H1 (cell line): Measurements from ENCODE around the gene SCNN1B. TPM values are rescaled to one million over a fixed set of nuclear protein-coding genes. Genes with fewer than 3 reads are reported as not detected.

Source experiments
- CTCF ChIA-PET: fragments of 300-600 bp; sonication (Branson Sonifier 250); formaldehyde crosslinking; loops from one replicate; lab custom pipeline; 2021; ENCODE audit not compliant: partially characterized antibody; lab: Charles Lee
- POLR2A ChIA-PET: fragments of 300-600 bp; sonication (Branson Sonifier 250); formaldehyde crosslinking; loops from one replicate; lab custom pipeline; 2021; ENCODE audit warnings: inconsistent platforms; ENCODE audit not compliant: partially characterized antibody; lab: Charles Lee
- DNase-seq, 2 experiments: peaks; one replicate each; pipeline versions ENCODE4 v3.0.0 to v3.0.0-alpha.2; 2010 to 2022; ENCODE audit warnings: low spot score in 2 of 2, low read depth in 1 of 2, mixed read lengths in 1 of 2
- FAIRE-seq: peaks from 2 replicates; lab custom pipeline; 2011; peaks lifted over from hg19 to GRCh38; lab: Jason Lieb, UNC
- H2AFZ ChIP-seq: 2 replicates; pipeline ENCODE4 v1.8.1; 2012; ENCODE audit warnings: low read length, inconsistent platforms
- H2AK5ac ChIP-seq: 2 replicates; pipeline ENCODE4 v1.6.1; 2013; ENCODE audit warnings: low read depth, low read length
- H2BK120ac ChIP-seq: replicated peaks from 2 replicates; pipeline ENCODE3; 2013; ENCODE audit warnings: low read depth, low read length, inconsistent platforms
- H2BK12ac ChIP-seq: 2 replicates; pipeline ENCODE4 v1.6.1; 2013; ENCODE audit warnings: low read depth, low read length
- H2BK15ac ChIP-seq: 2 replicates; pipeline ENCODE4 v1.6.1; 2013; ENCODE audit warnings: low read length
- H2BK20ac ChIP-seq: 2 replicates; pipeline ENCODE4 v1.6.1; 2013; ENCODE audit warnings: low read length
- H2BK5ac ChIP-seq: 2 replicates; pipeline ENCODE4 v1.6.1; 2013; ENCODE audit warnings: low read depth, low read length
- H3K14ac ChIP-seq: 2 replicates; pipeline ENCODE4 v1.6.1; 2013; ENCODE audit warnings: inconsistent platforms; ENCODE audit not compliant: insufficient read length
- H3K18ac ChIP-seq: 2 replicates; pipeline ENCODE4 v1.6.1; 2013; ENCODE audit warnings: low read length; ENCODE audit errors: extremely low read depth
- H3K23ac ChIP-seq: 2 replicates; pipeline ENCODE4 v1.6.1; 2013; ENCODE audit warnings: inconsistent platforms; ENCODE audit not compliant: insufficient read length
- H3K23me2 ChIP-seq: 2 replicates; pipeline ENCODE4 v1.6.1; 2013; ENCODE audit warnings: low read depth, low read length
- H3K27ac ChIP-seq: 2 replicates; pipeline ENCODE4 v1.6.1; 2011; ENCODE audit warnings: low read depth, low read length, inconsistent platforms
- H3K27me3 ChIP-seq, 4 experiments: replicated peaks in 1 of 4; 1 replicate in 1 of 4; 2 replicates in 3 of 4; pipeline versions ENCODE4 v1.6.1 to v1.8.1; 2011 to 2013; ENCODE audit warnings: low read length in 3 of 4, mild to moderate bottlenecking in 3 of 4, inconsistent platforms in 2 of 4, mixed read lengths in 2 of 4, moderate library complexity in 1 of 4; ENCODE audit not compliant: control insufficient read depth in 3 of 4, insufficient read depth in 3 of 4; ENCODE audit errors: extremely low read depth in 1 of 4
- H3K36me3 ChIP-seq, 4 experiments: 2 replicates each; pipeline versions ENCODE4 v1.6.1 to v1.8.1; 2011 to 2013; ENCODE audit warnings: mild to moderate bottlenecking in 4 of 4, low read length in 3 of 4, moderate library complexity in 2 of 4, control low read depth in 1 of 4, inconsistent platforms in 1 of 4; ENCODE audit not compliant: insufficient read depth in 4 of 4, control insufficient read depth in 2 of 4
- H3K4ac ChIP-seq: replicated peaks from 2 replicates; pipeline ENCODE3; 2013; ENCODE audit warnings: low read length, low read depth, mixed read lengths, inconsistent platforms; ENCODE audit not compliant: insufficient read length
- H3K4me1 ChIP-seq, 4 experiments: replicated peaks in 1 of 4; 1 replicate in 1 of 4; 2 replicates in 3 of 4; pipeline versions ENCODE4 v1.6.1 to v1.8.1; 2011 to 2013; ENCODE audit warnings: low read length in 3 of 4, inconsistent platforms in 2 of 4, mixed read lengths in 1 of 4; ENCODE audit not compliant: insufficient read depth in 4 of 4, control insufficient read depth in 3 of 4
- H3K4me2 ChIP-seq, 2 experiments: 2 replicates each; pipeline versions ENCODE4 v1.6.1 to v1.8.1; 2011 to 2013; ENCODE audit warnings: low read depth in 2 of 2, low read length in 2 of 2, control low read depth in 1 of 2, inconsistent platforms in 1 of 2, mild to moderate bottlenecking in 1 of 2; ENCODE audit not compliant: insufficient read depth in 1 of 2
- H3K4me3 ChIP-seq, 4 experiments: fragments of 200-600, 300-600 bp in 1 of 4; sonication (generic), shearing (Covaris generic), sonication (Bioruptor Twin) in 1 of 4; 2 replicates each; pipeline versions ENCODE4 v1.5.1 to v1.8.1; 2011 to 2016; ENCODE audit warnings: low read length in 4 of 4, low read depth in 3 of 4, control low read depth in 2 of 4, inconsistent platforms in 2 of 4, mild to moderate bottlenecking in 2 of 4, mixed read lengths in 1 of 4, moderate library complexity in 1 of 4; ENCODE audit not compliant: insufficient read depth in 2 of 4; ENCODE audit errors: extremely low read depth in 1 of 4
- H3K56ac ChIP-seq: replicated peaks from 2 replicates; pipeline ENCODE3; 2013; ENCODE audit warnings: low read depth, mild to moderate bottlenecking, mixed read lengths, low read length, inconsistent platforms; ENCODE audit not compliant: insufficient read length
- H3K79me1 ChIP-seq: 2 replicates; pipeline ENCODE4 v1.6.1; 2013; ENCODE audit warnings: low read depth, low read length, control low read depth
- H3K79me2 ChIP-seq, 2 experiments: 2 replicates each; pipeline versions ENCODE4 v1.6.1 to v1.8.1; 2012 to 2013; ENCODE audit warnings: low read length in 2 of 2, mild to moderate bottlenecking in 2 of 2, inconsistent platforms in 1 of 2; ENCODE audit not compliant: insufficient read depth in 2 of 2, control insufficient read depth in 1 of 2
- H3K9ac ChIP-seq, 4 experiments: replicated peaks in 1 of 4; 1 replicate in 1 of 4; 2 replicates in 3 of 4; pipeline versions ENCODE4 v1.6.1 to v1.8.1; 2011 to 2013; ENCODE audit warnings: low read depth in 3 of 4, low read length in 3 of 4, control low read depth in 2 of 4, mild to moderate bottlenecking in 2 of 4, moderate library complexity in 2 of 4, inconsistent platforms in 1 of 4; ENCODE audit errors: extremely low read depth in 1 of 4
- H3K9me3 ChIP-seq, 2 experiments: 2 replicates each; pipeline versions ENCODE4 v1.6.1 to v1.8.1; 2012 to 2013; ENCODE audit warnings: mild to moderate bottlenecking in 2 of 2, moderate library complexity in 2 of 2, control low read depth in 1 of 2, inconsistent platforms in 1 of 2, low read depth in 1 of 2, low read length in 1 of 2, mixed read lengths in 1 of 2; ENCODE audit not compliant: insufficient read depth in 2 of 2
- H4K20me1 ChIP-seq, 2 experiments: replicated peaks in 1 of 2; 2 replicates each; pipeline versions ENCODE3 to v1.8.1; 2011 to 2013; ENCODE audit warnings: inconsistent platforms in 2 of 2, low read length in 2 of 2, mild to moderate bottlenecking in 1 of 2; ENCODE audit not compliant: insufficient read depth in 2 of 2, control insufficient read depth in 1 of 2
- H4K5ac ChIP-seq: 2 replicates; pipeline ENCODE4 v1.6.1; 2013; ENCODE audit warnings: low read length, low read depth, mixed read lengths, inconsistent platforms; ENCODE audit not compliant: insufficient read length
- H4K8ac ChIP-seq: 2 replicates; pipeline ENCODE4 v1.8.0; 2013; ENCODE audit warnings: mild to moderate bottlenecking, moderate library complexity, low read length, inconsistent platforms; ENCODE audit not compliant: insufficient read depth; ENCODE audit errors: extremely low read depth
- H4K91ac ChIP-seq: replicated peaks from 2 replicates; pipeline ENCODE3; 2013; ENCODE audit warnings: low read length, mixed read lengths, inconsistent platforms; ENCODE audit not compliant: insufficient read length
- ATF3 ChIP-seq: IDR thresholded peaks from 2 replicates; pipeline ENCODE4 v1.6.1; 2011; ENCODE audit warnings: low read depth, mild to moderate bottlenecking, low read length; ENCODE audit not compliant: insufficient read depth
- CEBPB ChIP-seq: IDR thresholded peaks from 2 replicates; pipeline ENCODE4 v1.6.1; 2012; ENCODE audit warnings: low read depth, low read length
- HDAC2 ChIP-seq, 2 experiments: fragments of 300-600 bp in 1 of 2; sonication (generic) in 1 of 2; IDR thresholded peaks; 2 replicates each; pipeline ENCODE4 v1.6.1; 2011 to 2012; ENCODE audit warnings: low read depth in 2 of 2, low read length in 2 of 2, mild to moderate bottlenecking in 2 of 2, moderate library complexity in 2 of 2, borderline replicate concordance in 1 of 2, inconsistent platforms in 1 of 2
- PHF8 ChIP-seq: fragments of 200-600 bp; sonication (generic); conservative IDR thresholded peaks from 2 replicates; pipeline ENCODE4 v1.7.1; 2012; ENCODE audit warnings: low read depth, mild to moderate bottlenecking, inconsistent platforms, low read length, moderate library complexity
- POU5F1 ChIP-seq: IDR thresholded peaks from 2 replicates; pipeline ENCODE4 v1.6.1; 2011; ENCODE audit warnings: low read depth, mild to moderate bottlenecking, low read length, moderate library complexity
- RFX5 ChIP-seq: IDR thresholded peaks from 2 replicates; pipeline ENCODE4 v1.6.1; 2011; ENCODE audit warnings: low read depth, low read length, improper control_type of control experiment, borderline replicate concordance
- RXRA ChIP-seq: IDR thresholded peaks from 2 replicates; pipeline ENCODE4 v1.6.1; 2011; ENCODE audit warnings: low read depth, mild to moderate bottlenecking, low read length, moderate library complexity; ENCODE audit not compliant: insufficient read depth
- SP4 ChIP-seq: IDR thresholded peaks from 2 replicates; pipeline ENCODE4 v1.6.1; 2012; ENCODE audit warnings: low read length, inconsistent platforms
- TEAD4 ChIP-seq: IDR thresholded peaks from 2 replicates; pipeline ENCODE4 v1.6.1; 2012; ENCODE audit warnings: low read depth, low read length, inconsistent platforms, mixed read lengths
- ZNF274 ChIP-seq: IDR thresholded peaks from 2 replicates; pipeline ENCODE4 v1.7.0; 2012; ENCODE audit warnings: low read length, borderline replicate concordance; ENCODE audit errors: extremely low read depth
- WGBS, 2 experiments: shearing (Covaris generic) in 1 of 2; methylation state at CpG; one replicate each; pipeline versions ENCODE4 v1.1.6 to v1.1.7; 2013 to 2015; ENCODE audit warnings: low lambda C conversion rate in 2 of 2, mixed read lengths in 2 of 2, inconsistent platforms in 1 of 2, low coverage in 1 of 2, missing lambda C conversion rate in 1 of 2; ENCODE audit not compliant: insufficient replicate concordance in 2 of 2, insufficient coverage in 1 of 2, insufficient read length in 1 of 2; ENCODE audit errors: extremely low coverage in 1 of 2, missing lambda C conversion rate in 1 of 2; 5-methylcytosine and 5-hydroxymethylcytosine counted together
- polyA plus RNA-seq, 7 experiments: library from polyadenylated mRNA; depleted of rRNA in 3 of 7; stranded (reverse) in 5 of 7; unstranded in 2 of 7; fragments of >200 nt in 5 of 7; fragments of 200-250 nt in 2 of 7; gene quantifications; 1 replicate in 5 of 7; 2 replicates in 1 of 7; 4 replicates in 1 of 7; pipeline versions ENCODE4 v1.2.1 to v1.2.3, GENCODE V29; 2011 to 2013; ENCODE audit warnings: missing spikeins in 2 of 7, mixed read lengths in 2 of 7
- total RNA-seq: library from RNA; stranded (reverse); fragmentation: NEBNext Ultra II Directional; extraction: Animal tissue kit (Norgen Biotek cat#: 25700); gene quantifications from 2 replicates; pipeline ENCODE4 v1.2.1, GENCODE V29; 2021
- TF ChIP-seq, protein P1 (sequence below): IDR thresholded peaks from 2 replicates; pipeline ENCODE4 v1.6.1; 2011; ENCODE audit warnings: low read length, improper control_type of control experiment

Gene SCNN1B
- total and polyA plus RNA-seq, 2 of the 8 experiments (the other 6 are each of a cell fraction or from before 2014, with no cell fraction given): 0.20 to 0.95 TPM

- Histone ChIP-seq H4K20me1 (no peaks in the 10 kb centered on the region), H3K23ac (no peak overlapping the region), H3K4me2 (no peak overlapping the region), H2BK12ac (no peak overlapping the region), H3K4me3 (no peak overlapping the region), H3K9ac (no peak overlapping the region), H3K36me3 (peaks cover 0 to 5% (median under 1%) of the 10 kb centered on the region in 4 experiments; a peak in 4 of 8 replicates), H2AK5ac (no peak overlapping the region), H4K91ac (peak overlapping the region; percentile 13), H2AFZ (no peak overlapping the region), H2BK5ac (no peak overlapping the region), H3K27ac (no peak overlapping the region), H4K8ac (no peak overlapping the region), H3K4me1 (peaks cover 3 to 23% (median 17%) of the 10 kb centered on the region in 4 experiments), H3K79me1 (no peaks in the 10 kb centered on the region), H3K23me2 (no peaks in the 10 kb centered on the region), H3K79me2 (no peaks in the 10 kb centered on the region), H3K4ac (no peak overlapping the region), H2BK20ac (no peak overlapping the region), H2BK15ac (no peak overlapping the region), H3K18ac (no peak overlapping the region), H3K56ac (no peak overlapping the region), H3K14ac (no peak overlapping the region), H3K9me3 (no peaks in the 10 kb centered on the region), H2BK120ac (no peak overlapping the region), H3K27me3 (no peaks in the 10 kb centered on the region), H4K5ac (no peak overlapping the region)
- FAIRE-seq (no peak), DNase-seq (no peak)
- CTCF ChIA-PET: interaction anchor here (1.0 to 5.2 kb wide), 5 partner anchors 17 to 38 kb away, joined by 3 to 38 read pairs (median 3); no protein-coding TSS in a partner anchor
- 92% methylated on average over 2 of the region's 2 CpGs; no CpG with 5 or more reads in 1 of the 2 experiments for WGBS, 2 experiments
- TF ChIP-seq, protein P1, sequence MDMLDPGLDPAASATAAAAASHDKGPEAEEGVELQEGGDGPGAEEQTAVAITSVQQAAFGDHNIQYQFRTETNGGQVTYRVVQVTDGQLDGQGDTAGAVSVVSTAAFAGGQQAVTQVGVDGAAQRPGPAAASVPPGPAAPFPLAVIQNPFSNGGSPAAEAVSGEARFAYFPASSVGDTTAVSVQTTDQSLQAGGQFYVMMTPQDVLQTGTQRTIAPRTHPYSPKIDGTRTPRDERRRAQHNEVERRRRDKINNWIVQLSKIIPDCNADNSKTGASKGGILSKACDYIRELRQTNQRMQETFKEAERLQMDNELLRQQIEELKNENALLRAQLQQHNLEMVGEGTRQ: no peak
- no peak for TF ChIP-seq ZNF274
- TF ChIP-seq ATF3: no peak
- TF ChIP-seq POU5F1: no peak
- TF ChIP-seq PHF8: no peak
- TF ChIP-seq SP4: no peak
- no peak for TF ChIP-seq RFX5
- no peak for TF ChIP-seq HDAC2 (IDR thresholded peaks at IDR 0.05; ENCODE audit: borderline replicate concordance in 1 of 2, low read depth in 2 of 2, low read length in 2 of 2)
- no peak for TF ChIP-seq RXRA
- TF ChIP-seq TEAD4: no peak
- no peak for TF ChIP-seq CEBPB
- POLR2A ChIA-PET: interaction anchor here (2.3 kb wide), 1 partner anchor 11 kb away, joined by 15 read pairs; no protein-coding TSS in a partner anchor
These were observed 95.4 kb downstream of the SCNN1B start for GRCh38 chr16:23397464-23397863.
